Muscle of back (tissue), 13 donors: ENCODE measurements around the gene FAM240B. TPM values are rescaled to one million over a fixed set of nuclear protein-coding genes. Genes with fewer than 3 reads are reported as not detected.

ENCODE experiments used
- DNase-seq, 3 donors: peaks; one replicate each; pipeline versions ENCODE4 v3.0.0 to v3.0.0-alpha.2; 2013
- long read RNA-seq, 9 donors: transcript quantifications; one replicate each; lab custom pipeline, GENCODE V29; 2026
- polyA plus RNA-seq, 10 donors: library from polyadenylated mRNA; unstranded; fragments of 120-200 nt; gene quantifications; one replicate each; pipeline ENCODE4 v1.2.1, GENCODE V29; 2013; ENCODE audit not compliant: insufficient read length in 10 of 10

Gene FAM240B
- polyA plus RNA-seq = not detected
- long read RNA-seq, donor 1 = 0 reads
- long read RNA-seq, donor 2 = 0 reads
- long read RNA-seq, donor 3 = 0 reads
- long read RNA-seq, donor 4 = 0 reads
- long read RNA-seq, donor 5 = 0 reads
- long read RNA-seq, donor 6 = 0 reads
- long read RNA-seq, donor 7 = 0 reads
- long read RNA-seq, donor 8 = 0 reads
- long read RNA-seq, donor 9 = 0 reads

- DNase-seq = peak in 1 of 3 donors; percentile 23
These were observed at the start of gene FAM240B for GRCh38 chr9:38720083-38720745. TSS of gene FAM240B (minus strand) at chr9:38720133. CDS start at chr9:38703999, 16,134 bp downstream.

GRCh38 chr9:38768351-38768761 lies 48.4 kb upstream of the FAM240B start:
- no peak for DNase-seq

- DNase-seq = no peak
These were observed 45.2 kb upstream of the FAM240B start for GRCh38 chr9:38765101-38765500.

- DNase-seq = no peak
These were observed 42.1 kb upstream of the FAM240B start for GRCh38 chr9:38761999-38762398.

- DNase-seq = no peak
These were observed 41.4 kb upstream of the FAM240B start for GRCh38 chr9:38761339-38761738.

GRCh38 chr9:38756702-38757101 lies 36.8 kb upstream of the FAM240B start:
- no peak for DNase-seq

- DNase-seq = no peak
These were observed 28.0 kb upstream of the FAM240B start for GRCh38 chr9:38747941-38748340.

- DNase-seq = peak in 1 of 3 donors; percentile 31
These were observed 27.1 kb upstream of the FAM240B start for GRCh38 chr9:38747067-38747466.

GRCh38 chr9:38746303-38746702 lies 26.4 kb upstream of the FAM240B start:
- no peak for DNase-seq

- DNase-seq = no peak
These were observed 24.6 kb upstream of the FAM240B start for GRCh38 chr9:38744484-38744883.

- no peak for DNase-seq
These were observed 17.3 kb upstream of the FAM240B start for GRCh38 chr9:38737246-38737645.

- no peak for DNase-seq
These were observed 14.9 kb upstream of the FAM240B start for GRCh38 chr9:38734831-38735230.

- no peak for DNase-seq
These were observed 13.6 kb upstream of the FAM240B start for GRCh38 chr9:38733503-38733902.

GRCh38 chr9:38732885-38733284 lies 13.0 kb upstream of the FAM240B start:
- DNase-seq = peak in 1 of 3 donors; percentile 42

GRCh38 chr9:38727497-38728001 lies 7.6 kb upstream of the FAM240B start:
- DNase-seq = peak; percentile 11 to 65 (median 18)

- peak in 2 of 3 donors; percentile 7 to 24 for DNase-seq
These were observed 4.8 kb upstream of the FAM240B start for GRCh38 chr9:38724754-38725153.

- no peak for DNase-seq
These were observed 1.8 kb downstream of the FAM240B start for GRCh38 chr9:38718148-38718547.

GRCh38 chr9:38715684-38716083 lies 4.2 kb downstream of the FAM240B start:
- no peak for DNase-seq

- DNase-seq = peak in 2 of 3 donors; percentile 6 to 8
These were observed 6.5 kb downstream of the FAM240B start for GRCh38 chr9:38713426-38713825.

GRCh38 chr9:38708759-38709158 lies 11.2 kb downstream of the FAM240B start:
- DNase-seq = no peak

- DNase-seq = no peak
These were observed 11.9 kb downstream of the FAM240B start for GRCh38 chr9:38707885-38708637.

GRCh38 chr9:38706493-38706892 lies 13.4 kb downstream of the FAM240B start:
- DNase-seq = no peak

- no peak for DNase-seq
These were observed 14.0 kb downstream of the FAM240B start for GRCh38 chr9:38705917-38706316.
